HL-60/S4 treated with retinoic acid at 250 ng/mL for 4 days and 3 days (cell line): ENCODE data around the gene CHRNA4.
"Not testable (repeated sequence)": the region's sequence is repeated elsewhere in the genome, so short reads cannot be mapped to it uniquely, and the experiment has no call there.

Experiments
- in situ Hi-C: fragments of 300-500 bp; cut with MboI; formaldehyde crosslinking; loops from 2 replicates; pipeline ENCODE4 v1.7.0; 2022; ENCODE audit warnings: low sequenced_read_pairs

CHRNA4 gene

DNA sequence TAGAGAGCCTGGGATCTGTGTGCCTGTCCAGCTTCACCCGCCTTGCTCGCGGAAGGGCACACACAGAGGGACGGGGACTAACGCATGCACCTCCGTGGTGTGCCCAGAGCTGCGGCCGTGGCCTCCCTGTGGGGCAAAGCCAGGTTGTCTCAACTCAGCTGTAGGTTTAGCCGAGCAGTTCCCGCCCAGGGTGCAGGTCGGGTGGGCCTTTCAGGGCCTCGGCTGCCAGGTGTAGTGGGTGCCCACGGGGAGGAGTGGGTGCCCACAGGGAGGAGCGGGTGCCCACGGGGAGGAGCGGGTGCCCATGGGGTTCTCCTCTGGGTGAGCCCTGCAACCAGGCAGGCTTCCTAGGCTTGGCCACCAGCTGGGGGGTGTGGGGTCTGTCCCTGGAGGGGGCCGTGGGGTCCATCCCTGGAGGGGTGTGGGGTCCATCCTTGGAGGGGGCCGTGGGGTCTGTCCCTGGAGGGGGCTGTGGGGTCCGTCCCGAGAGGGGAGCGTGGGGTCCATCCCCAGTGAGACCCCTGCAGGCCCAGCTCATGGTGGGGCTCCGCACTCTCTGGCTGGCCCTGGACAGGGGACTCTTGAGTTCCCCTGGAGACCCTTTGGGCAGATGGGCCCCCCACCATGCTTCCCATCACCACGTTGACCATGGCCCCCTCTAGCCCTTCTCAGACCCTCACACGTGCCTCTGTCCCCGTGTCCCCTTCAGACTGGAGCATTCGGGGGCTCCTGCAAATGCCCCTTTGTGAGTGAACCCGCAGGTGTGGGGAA lies 37.8 kb upstream of the CHRNA4 start:
- in situ Hi-C loops: no loop called here

DNA sequence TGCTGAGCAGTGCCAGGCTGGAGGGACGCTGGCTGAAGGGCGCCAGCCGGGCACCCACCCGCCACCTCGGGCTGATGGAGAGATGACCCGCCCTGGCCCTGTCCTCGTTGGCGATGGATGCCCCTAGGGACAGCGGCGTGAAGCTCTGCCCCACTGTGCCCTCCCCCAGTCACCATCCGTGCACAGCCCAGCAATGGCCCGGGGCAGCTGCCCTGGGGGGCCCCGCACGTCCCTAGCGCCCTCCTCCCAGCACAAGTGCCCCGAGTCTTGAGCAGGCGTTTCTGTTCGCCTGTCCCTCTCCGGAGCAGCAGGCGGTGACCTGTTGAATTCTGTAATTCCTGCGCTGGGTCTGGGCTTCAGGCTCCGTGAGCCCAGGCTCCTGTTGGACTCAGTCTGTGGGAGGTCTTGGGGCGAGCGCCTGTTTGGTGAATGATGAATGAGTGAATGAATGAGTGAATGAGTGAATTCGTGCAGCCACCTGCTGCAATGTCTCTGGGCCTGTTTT lies 36.8 kb upstream of the CHRNA4 start:
- in situ Hi-C loops: no loop called here

DNA sequence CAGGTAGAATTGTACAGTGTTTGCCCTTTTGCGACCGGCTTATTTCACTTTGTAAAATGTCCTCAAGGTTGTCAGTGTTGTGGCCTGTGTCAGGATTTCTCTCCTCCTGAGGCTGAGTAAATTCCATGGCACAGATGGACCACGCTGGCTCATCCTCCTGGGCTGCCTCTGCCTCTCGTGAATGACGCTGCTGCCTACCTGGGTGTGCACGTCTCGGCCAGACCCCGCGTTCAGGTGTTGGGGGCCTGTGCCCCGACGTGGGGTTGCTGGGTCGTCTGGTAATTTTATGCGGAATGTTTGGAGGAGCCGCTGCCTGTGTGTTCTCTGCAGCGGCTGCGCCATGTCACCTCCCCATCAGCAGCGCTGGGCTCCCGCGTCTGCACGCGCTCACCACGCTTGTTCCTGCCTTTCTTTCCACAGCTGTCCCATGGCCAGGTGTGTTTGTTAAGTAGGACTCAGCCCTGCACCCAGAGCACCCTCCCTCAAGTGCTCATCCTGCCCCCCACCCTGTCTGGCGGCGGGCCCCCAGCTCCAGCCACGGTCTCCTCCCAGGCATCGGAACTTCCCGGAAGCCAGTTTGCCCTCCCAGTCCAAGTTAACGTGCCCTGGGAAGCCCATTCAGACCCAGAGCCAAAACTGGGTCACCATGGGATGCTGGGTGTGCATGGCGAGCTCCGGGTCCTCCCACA lies 36.1 kb upstream of the CHRNA4 start:
- in situ Hi-C loops: no loop called here

DNA sequence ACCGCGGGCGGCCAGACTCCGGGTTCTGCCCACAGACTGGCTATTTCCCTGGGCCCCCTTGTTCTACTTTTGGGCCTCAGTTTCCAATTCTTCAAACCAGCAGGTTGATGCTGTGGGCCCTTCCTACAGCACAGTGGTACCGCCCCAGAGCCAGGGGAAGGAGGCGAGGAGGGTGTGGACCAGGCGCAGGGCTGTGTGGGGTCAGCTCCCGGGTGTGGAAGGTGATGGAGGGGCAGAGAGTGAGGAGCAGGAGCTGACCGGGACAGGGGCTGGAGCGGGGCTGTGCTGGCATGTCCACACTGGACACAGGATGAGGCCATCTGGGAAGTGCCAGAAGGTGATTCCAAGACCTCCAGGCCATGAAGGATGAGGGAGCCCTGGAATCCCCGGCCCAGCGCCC lies 35.2 kb upstream of the CHRNA4 start:
- in situ Hi-C loops: no loop called here

DNA sequence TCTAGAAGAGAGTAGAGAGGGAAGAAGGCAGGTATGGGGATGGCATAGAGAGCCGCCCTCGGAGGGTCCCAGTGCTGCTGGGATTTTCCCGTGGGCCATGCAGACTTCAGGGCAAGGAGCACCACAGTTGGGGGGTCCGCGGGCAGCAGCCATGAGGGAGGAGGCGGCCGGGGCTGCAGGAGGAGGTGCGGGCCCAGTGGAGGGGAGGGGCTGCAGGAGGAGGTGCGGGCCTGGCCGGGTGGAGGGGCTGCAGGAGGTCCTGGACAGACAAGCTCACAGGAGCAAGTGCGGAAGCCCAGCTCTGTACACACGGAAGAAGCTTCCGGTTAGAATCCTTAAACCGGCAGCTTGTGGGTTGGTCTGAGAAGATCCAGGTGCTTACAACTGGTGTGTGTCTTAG lies 34.6 kb upstream of the CHRNA4 start:
- in situ Hi-C loops: no loop called here

DNA sequence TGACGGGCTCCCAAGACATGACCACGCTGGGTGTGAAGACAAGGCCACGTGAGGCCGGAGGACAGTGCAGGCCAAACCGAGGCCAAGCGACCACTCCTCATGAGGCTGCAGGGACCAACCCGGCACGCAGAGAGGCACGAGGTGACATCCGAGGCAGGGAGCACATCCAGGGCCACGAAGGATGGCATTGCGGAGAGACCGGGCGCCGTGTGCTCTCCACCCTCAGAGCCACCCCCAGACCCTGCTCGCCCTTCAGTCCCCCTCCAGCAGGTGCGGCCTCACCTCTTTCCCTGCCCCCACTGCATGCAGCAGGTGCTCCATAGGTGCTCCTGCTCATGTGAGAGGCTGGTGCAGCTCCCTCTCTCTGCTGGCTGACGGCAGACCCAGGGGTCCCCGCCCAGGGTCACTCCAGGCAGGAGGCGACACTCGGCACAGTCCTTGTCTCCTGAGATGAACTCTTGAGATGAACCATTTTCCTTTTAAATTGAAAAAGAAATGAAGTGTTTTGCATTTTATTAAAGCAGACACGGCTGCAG lies 33.8 kb upstream of the CHRNA4 start:
- in situ Hi-C loops: no loop called here

DNA sequence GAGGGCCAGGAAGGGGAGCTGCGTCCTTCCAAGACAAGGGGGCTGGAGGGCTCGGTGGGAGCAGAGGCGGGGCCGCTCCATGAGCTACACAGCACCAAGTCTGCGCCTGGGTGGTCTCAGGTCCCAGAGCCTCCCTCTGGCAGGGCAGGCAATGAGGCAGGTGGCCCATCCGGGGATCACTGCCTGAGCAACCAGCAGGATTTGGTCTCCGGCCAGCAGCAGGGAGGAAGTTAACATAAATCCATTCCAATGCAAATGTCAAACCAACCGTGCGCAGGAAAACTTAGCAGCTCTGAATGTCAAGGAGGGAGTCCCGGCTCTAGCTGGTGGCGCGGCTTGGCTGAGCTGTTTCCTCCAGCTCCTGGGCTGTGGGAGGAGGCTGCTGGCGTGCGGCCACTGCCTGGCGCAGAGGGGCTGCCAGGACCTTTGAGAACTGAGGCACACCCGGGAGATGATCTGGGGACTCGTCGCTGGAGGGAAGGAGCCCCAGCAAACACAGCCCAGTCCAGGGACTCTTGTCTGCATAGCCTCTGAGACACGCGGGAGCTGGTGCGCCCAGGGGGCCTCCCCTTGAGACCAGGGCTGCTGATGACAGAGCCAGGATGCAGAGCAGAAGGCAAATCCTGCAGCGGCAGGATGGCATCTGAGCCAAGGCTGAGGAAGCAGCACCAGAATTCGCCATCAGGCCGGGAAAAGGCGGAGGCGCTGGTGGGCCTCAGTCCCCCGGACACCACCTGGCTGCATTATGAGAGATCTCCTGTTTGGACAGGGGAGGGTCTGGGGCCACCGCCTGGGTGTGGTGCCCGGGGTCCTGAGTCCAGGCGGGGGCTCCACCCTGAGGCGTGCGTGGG lies 33.1 kb upstream of the CHRNA4 start:
- in situ Hi-C loops: no loop called here

DNA sequence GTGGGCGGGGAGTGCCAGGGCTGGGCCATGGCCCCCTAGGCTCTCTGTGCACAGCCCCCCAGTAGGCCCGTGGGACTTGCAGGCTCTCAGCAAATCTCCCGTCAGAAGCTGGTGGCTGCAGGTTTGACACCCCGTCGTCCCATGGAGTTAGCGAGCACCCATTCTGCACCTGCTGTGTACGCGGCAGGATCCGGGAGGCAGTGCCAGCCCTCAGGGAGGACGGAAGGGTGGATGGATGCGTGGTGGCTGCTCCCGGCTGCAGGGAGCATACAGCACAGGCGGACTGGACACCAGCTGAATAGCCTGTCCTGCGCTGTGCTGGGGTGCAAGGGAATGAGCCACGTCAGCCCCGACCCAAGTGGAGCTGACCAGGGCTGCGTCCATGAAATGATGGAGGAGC lies 32.4 kb upstream of the CHRNA4 start:
- in situ Hi-C loops: no loop called here

DNA sequence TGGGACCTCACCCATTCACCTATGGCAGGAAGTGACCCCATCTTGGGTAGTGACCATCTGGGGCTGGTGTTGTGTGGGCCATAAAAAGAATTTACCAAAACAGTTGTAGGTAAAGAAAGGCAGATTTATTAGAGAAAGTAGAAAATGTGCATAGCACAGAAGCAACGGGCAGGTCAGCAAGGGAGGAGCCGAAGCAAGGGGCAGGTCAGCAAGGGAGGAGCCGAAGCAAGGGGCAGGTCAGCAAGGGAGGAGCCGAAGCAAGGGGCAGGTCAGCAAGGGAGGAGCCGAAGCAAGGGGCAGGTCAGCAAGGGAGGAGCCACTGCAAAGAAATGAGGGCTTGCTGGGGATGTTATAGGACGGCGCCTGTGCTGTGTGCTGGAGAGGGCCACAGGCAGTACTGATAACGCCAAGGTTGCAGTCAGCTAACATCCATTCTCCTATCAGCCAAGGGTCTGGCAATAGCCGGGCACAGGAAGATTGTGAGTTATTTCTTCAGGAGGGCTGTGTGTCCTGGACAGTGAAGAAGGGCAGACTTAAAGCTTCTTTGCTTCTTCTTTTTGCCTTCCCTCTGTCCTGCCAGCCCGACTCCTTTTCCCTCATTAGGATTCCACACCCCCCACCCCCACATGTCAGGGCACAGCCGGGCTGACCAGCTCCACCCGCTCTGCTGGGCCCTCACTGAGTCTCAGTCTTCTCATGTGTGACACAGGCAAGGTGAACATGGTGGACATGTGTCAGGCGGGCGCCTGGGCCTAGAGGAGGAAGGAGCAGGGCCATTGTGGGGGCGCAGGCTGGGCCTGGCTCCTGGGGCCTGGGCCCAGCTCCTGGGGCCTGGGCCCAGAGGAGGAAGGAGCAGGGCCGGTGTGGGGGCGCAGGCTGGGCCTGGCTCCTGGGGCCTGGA lies 31.6 kb upstream of the CHRNA4 start:
- in situ Hi-C loops: no loop called here

DNA sequence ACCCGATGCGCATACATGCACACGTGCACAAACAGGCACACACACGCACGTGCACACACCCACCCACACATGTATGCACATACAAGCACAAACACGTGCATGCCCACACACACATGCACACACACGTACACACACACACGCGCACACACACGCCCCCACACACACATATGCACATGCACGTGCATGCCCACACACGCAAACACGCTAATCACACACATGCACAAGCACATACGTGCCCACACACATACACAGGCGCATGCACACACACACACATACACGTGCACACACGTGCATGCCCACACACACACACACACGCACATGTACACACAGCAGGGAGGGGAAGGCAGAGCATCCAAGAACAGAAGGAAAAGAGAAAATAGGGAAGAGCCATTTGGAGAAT lies 26.8 kb upstream of the CHRNA4 start:
- in situ Hi-C loops: no loop called here

DNA sequence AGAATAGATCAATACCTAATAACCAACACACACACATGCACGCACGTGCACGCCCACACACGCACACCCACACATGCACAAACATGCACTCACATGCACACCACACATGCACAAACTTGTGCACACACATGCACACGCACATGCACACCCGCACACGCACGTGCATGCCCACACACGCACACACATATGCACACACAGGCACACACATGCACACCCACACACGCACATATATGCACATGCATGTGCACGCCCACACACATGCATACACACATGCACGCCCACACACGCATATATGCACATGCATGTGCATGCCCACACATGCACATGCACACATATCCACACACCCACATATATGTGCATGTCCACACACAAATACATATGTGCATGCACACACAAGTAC lies 26.2 kb upstream of the CHRNA4 start:
- in situ Hi-C loops: no loop called here

DNA sequence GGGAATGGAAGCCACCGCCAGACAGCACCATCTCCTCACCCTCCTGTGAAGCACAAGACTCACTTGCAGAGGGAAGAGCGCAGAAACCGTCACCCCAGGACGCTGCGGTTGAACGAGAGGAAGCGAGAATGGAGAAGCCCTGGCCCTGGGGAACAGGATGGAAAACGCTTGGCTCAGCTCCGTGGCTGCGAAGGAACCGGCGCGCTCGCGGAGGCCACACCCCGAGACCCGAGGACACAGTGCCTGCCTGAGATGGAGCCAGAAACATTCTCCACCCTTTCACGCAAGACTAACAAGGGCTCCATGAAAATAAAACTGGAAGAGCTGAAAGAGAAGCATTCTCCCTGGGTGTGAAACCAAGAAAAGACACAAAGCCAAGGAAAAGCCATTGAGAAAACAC lies 25.3 kb upstream of the CHRNA4 start:
- in situ Hi-C loops: no loop called here

DNA sequence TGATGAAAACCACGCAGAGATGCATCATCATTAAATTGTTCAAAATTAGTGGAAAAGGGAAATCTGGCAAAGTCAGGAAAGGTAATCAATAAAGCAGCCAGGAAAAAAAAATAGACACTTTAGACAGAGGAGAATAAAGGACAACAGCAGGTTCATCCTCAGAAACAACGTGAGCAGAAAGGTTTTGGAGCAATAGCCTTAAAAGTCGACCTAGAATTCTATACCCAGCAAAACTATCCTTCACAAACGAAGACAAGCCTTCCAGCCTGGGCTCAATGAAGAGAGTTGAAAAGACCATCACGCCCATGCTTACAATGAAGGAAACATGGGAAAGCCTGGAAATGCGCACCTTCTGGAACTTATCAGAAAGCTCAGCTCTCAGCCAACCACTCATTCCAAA lies 24.7 kb upstream of the CHRNA4 start:
- in situ Hi-C loops: no loop called here

DNA sequence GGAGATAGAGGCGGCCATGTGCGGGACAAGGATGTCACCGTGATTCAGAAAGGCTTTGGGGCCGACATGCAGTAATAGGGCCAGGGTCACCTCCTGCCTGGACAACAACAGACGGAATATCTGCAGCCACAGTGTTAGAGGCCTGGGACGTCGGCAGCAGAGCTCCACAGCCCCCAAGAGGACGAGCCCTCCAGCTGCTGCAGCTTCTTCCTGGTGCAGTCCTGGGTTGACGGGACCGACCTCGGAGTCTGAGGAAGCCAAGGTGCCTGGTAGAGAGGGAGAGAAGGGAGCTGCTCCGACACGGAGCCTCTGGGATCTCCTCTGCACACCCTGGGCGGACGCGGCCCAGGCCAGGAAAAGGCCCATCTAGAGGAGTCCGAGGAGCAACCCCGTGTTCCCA lies 23.2 kb upstream of the CHRNA4 start:
- in situ Hi-C loops: no loop called here

DNA sequence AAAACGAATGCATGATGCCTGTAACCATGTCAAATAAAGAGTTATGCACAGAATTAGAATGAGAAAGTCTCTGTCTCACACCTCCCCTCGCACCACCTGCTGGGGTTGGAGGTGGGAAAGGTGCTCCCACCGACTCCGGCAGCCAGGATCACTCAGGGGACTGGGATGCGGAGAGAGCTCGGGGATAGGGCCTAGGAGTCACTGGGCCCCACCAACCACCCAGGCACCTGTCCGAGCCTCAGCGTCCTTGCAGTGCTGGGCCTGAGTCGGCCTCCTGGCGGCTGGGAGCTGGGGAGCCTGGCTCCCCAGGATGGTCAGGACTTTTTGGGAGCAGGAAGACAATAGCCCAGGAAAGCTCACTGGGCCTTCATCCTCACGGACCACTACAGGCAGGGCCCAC lies 22.4 kb upstream of the CHRNA4 start:
- in situ Hi-C loops: no loop called here

DNA sequence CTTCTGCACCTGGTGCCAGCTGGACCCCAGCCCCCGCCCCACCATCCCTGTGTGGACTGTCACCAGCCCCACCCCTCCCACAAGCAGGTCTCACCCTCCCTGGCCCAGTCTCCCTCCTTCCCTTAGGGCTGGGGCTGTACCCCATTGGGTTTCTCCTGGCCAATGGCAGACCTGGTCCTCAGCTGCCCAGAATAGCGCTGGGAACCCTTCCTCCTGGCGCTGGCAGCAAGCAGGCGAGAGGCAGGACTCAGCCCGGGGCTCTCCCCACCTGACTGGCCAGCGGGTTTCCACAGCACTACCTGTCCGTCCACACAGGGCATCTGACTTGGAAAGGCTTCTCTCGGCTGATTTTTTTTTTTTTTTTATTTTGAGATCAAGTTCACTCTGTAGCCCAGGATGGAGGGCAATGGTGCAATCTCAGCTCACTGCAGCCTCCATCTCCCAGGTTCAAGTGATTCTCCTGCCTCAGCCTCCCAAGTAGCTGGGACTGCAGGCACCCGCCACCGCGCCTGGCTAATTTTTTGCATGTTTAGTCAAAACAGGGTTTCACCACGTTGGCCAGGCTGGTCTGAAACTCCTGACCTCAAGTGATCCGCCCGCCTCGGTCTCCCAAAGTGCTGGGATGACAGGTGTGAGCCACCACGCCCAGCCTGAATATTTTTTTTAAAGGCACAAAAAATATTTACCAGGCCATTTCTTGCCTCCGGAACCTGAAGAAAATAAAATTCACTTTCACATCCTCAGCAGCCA lies 21.6 kb upstream of the CHRNA4 start:
- in situ Hi-C loops: no loop called here

DNA sequence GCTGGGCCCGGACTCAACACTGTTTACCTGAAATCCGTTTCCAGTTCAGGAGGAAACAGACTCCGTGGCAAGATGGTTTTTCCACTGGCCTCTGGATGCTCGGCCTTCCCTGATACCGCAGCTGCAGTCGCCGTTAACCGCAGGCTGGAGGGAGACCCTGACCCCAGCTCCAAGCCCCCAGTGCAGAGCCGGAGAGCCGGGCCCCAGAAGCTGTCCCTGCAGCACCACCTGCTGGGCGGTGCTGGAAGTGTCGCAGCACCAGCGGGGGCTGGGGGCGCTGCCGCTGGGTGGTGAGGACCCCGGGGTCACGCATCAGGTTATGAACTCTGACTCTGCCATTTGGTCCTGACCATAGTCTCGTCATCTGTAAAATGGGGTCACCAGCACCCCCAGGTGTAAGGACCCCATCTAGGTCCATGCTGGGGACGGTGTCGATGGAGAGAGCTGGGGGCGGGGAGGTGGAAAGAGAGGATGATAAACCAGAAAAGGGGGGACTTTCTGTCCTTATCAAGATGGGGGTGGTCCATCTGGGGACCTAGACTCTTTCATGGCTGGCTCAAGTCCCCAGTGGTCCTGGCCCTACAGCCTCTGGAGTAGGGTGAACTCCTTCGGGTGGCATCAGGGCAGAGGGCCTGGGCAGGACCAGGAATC lies 20.8 kb upstream of the CHRNA4 start:
- in situ Hi-C loops: no loop called here

DNA sequence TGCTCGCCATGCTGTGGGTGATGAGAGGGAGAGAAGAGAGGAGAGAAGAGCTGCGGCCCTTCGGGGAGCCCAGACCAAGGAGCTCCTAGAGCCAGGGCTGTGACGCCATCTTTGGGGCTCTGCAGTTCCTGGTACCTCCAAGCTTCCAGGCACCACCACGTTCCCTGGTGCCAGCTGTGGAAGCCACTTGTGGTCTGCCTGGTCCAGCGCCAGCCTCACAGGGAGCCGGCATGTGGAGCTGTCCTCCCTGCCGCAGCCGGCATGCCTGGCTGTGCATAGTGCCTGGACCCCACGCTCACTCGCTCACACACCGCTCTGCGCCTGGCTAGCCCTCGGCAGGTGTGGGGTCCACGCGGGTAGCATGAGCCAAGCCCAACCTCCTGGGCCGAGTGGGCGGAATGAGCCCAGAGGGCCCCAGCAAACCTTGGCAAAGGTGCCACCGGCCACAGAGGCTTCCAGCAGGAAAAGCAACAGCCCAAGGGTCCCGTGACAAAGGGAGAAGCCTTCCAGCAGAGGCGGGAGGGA lies 19.3 kb upstream of the CHRNA4 start:
- in situ Hi-C loops: no loop called here

DNA sequence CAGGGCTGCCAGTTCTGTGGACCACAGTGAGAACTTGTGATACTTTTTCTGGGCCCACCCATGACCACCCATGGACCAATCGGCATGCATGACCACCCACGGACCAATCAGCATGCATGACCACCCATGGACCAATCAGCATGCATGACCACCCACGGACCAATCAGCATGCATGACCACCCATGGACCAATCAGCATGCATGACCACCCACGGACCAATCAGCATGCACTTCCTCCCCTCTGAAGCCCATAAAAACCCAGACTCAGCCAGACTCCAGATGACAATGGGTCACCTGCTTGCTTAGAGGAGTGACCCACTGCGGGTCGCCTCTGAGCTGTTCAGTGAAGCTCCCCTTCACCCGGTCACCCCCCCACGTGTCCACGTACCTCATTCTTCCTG lies 18.7 kb upstream of the CHRNA4 start:
- in situ Hi-C loops: not testable (repeated sequence)
